ENCODE measurements around the gene CLDN14.

- TF ChIP-seq, protein P1, sequence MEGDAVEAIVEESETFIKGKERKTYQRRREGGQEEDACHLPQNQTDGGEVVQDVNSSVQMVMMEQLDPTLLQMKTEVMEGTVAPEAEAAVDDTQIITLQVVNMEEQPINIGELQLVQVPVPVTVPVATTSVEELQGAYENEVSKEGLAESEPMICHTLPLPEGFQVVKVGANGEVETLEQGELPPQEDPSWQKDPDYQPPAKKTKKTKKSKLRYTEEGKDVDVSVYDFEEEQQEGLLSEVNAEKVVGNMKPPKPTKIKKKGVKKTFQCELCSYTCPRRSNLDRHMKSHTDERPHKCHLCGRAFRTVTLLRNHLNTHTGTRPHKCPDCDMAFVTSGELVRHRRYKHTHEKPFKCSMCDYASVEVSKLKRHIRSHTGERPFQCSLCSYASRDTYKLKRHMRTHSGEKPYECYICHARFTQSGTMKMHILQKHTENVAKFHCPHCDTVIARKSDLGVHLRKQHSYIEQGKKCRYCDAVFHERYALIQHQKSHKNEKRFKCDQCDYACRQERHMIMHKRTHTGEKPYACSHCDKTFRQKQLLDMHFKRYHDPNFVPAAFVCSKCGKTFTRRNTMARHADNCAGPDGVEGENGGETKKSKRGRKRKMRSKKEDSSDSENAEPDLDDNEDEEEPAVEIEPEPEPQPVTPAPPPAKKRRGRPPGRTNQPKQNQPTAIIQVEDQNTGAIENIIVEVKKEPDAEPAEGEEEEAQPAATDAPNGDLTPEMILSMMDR (IDR thresholded peaks at IDR 0.05) = no peak
- TF ChIP-seq POLR2A (IDR thresholded peaks at IDR 0.05) = no peak
Observed at GRCh38 chr21:36430841-36431240, 49.1 kb downstream of the CLDN14 start.

Measured in thyroid gland (tissue), 4 donors.